Smooth muscle cell of the umbilical artery (primary cell): ENCODE results near the gene NPIPB6. TPM values are rescaled to one million over a fixed set of nuclear protein-coding genes. Genes with fewer than 3 reads are reported as not detected.

Experiments
- total RNA-seq: library from RNA; depleted of rRNA; stranded (reverse); fragments of >200 nt; gene quantifications from 2 replicates; pipeline ENCODE4 v1.2.3, GENCODE V29; 2014

Gene NPIPB6
- 1.5 and 1.6 TPM in 2 replicates for total RNA-seq

DNA sequence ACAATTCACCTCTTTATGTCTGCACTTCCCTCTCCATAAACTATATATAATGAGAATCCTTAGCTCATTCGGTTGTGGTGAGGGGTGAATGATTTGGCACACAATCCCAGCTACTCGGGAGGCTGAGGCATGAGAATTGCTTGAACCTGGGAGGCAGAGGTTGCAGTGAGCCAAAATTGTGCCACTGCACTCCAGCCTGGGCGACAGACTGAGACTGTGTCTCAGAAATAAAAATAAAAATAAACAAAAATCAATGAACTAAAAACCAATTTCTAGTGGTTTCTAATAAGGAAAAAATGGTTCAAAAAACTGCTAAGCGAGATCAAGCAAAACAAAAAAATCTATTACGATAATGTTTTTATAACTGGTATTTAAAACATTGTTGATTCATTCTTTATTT lies at the start of gene NPIPB6:
NPIPB6 (minus strand) TSS at position 101 of the 400 bp plus-strand sequence. CDS start 686 bp downstream, outside the sequence.

DNA sequence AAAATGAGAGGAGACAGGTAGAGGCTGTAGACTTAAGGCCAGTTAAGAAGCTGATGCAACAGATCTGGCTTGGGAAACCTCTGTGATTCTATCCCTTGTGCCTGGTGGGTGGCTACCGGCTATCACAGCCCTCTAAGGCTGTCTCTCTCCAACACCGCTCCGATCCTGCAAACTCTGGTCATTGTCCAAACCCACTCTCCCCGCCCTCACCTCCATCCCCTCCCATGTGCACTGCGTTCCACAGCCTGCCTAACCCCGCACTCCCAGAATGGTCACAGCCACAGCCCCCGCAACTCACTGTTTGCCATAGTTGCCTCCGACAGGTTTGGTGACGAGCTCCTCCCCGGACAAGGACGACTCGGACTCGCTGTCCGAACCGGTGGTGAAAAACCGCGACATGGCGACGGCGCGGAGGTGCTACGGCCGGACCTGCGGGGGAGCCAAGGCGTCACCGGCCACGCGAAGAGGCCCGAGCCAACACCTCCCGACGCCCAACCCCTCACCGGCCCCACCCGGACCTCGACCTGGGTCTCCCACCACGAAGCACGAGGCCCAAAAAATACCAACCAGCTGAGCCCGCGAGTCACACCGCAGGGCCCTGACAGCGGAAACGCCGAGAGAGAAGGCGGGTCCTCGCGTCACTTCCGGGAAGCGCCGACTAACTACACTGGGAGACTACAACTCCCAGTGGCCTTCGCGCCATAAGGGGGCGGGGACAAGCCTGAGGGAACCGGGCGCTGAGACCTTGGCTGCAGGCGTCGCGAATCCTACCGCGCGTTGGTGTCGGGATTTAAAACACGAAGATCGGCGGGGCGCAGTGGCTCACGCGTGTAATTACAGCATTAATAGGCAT lies 40.1 kb upstream of the NPIPB6 start, which contains the start of gene EIF3CL:
EIF3CL (minus strand) TSS at position 622 of the 853 bp plus-strand sequence; CDS start at position 399, 223 bp downstream.

Other genes with a start within 250 kb of the NPIPB6 start
- 72.2 and 131 TPM in 2 replicates for gene XPO6, start 151.5 kb downstream of the NPIPB6 start, total RNA-seq
- 0.05 TPM in 1 of 2 replicates, not detected in the other for gene SBK1, start 71.0 kb downstream of the NPIPB6 start, total RNA-seq
- gene EIF3CL, start 40.3 kb upstream of the NPIPB6 start, total RNA-seq: 61.2 and 97.5 TPM in 2 replicates
- not detected in 2 replicates for gene NPIPB7, start 108.8 kb upstream of the NPIPB6 start, total RNA-seq
- gene CLN3, start 128.6 kb upstream of the NPIPB6 start, total RNA-seq: 8.3 and 9.4 TPM in 2 replicates
- not detected in 2 replicates for gene APOBR, start 131.1 kb upstream of the NPIPB6 start, total RNA-seq
- gene IL27, start 143.3 kb upstream of the NPIPB6 start, total RNA-seq: not detected in 2 replicates
- gene NUPR1, start 175.5 kb upstream of the NPIPB6 start, total RNA-seq: 4.5 and 5.4 TPM in 2 replicates
- gene SGF29, start 190.4 kb upstream of the NPIPB6 start, total RNA-seq: 4.9 and 5.6 TPM in 2 replicates
- gene SULT1A2, start 233.5 kb upstream of the NPIPB6 start, total RNA-seq: not detected in 2 replicates
- 0.42 and 1.2 TPM in 2 replicates for gene SULT1A1, start 246.5 kb upstream of the NPIPB6 start, total RNA-seq